ENCODE results near the gene ARL14.

Gene ARL14

DNA sequence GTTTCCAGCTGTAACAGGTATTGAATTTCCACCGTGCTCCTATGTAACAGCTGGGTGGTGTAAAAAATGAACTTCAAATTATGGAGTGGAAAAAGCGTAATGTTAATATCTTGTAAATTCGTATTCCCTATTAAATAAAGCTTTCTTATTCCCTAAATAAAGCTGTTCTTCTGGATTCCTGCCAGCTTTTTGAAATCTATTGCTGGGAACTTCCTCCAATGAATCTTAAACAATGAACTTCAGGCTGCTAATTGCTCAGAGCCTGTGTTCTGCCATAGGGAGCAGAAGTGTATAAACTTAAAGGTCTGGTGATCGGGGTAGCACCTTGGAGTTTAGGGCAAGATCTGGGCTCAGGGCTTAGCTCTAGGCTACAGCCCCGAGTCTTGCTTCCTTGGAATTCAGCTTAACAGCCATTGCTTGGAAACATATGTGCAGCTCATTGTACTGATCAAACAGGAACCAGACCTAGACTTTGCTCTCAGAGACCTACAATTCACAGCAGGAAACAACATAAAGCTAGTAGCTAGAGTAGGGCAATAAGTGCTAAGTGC is 1.4 kb downstream of the ARL14 start:
- TF ChIP-seq FOXP2 (optimal IDR thresholded peaks at IDR 0.05; ENCODE audit: borderline replicate concordance, extremely low read depth, extremely low read length, insufficient read depth) (no peak), TAF1 (IDR thresholded peaks at IDR 0.05; ENCODE audit: borderline replicate concordance, insufficient read depth, low read length) (no peak), POLR2AphosphoS5 (IDR thresholded peaks at IDR 0.05; ENCODE audit: low read depth, low read length) (no peak), SIN3A (IDR thresholded peaks at IDR 0.05; ENCODE audit: borderline replicate concordance, insufficient read depth, low read length) (no peak)
- TF ChIP-seq, protein P1, sequence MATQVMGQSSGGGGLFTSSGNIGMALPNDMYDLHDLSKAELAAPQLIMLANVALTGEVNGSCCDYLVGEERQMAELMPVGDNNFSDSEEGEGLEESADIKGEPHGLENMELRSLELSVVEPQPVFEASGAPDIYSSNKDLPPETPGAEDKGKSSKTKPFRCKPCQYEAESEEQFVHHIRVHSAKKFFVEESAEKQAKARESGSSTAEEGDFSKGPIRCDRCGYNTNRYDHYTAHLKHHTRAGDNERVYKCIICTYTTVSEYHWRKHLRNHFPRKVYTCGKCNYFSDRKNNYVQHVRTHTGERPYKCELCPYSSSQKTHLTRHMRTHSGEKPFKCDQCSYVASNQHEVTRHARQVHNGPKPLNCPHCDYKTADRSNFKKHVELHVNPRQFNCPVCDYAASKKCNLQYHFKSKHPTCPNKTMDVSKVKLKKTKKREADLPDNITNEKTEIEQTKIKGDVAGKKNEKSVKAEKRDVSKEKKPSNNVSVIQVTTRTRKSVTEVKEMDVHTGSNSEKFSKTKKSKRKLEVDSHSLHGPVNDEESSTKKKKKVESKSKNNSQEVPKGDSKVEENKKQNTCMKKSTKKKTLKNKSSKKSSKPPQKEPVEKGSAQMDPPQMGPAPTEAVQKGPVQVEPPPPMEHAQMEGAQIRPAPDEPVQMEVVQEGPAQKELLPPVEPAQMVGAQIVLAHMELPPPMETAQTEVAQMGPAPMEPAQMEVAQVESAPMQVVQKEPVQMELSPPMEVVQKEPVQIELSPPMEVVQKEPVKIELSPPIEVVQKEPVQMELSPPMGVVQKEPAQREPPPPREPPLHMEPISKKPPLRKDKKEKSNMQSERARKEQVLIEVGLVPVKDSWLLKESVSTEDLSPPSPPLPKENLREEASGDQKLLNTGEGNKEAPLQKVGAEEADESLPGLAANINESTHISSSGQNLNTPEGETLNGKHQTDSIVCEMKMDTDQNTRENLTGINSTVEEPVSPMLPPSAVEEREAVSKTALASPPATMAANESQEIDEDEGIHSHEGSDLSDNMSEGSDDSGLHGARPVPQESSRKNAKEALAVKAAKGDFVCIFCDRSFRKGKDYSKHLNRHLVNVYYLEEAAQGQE (IDR thresholded peaks at IDR 0.05; ENCODE audit: insufficient read depth in 1 of 2, low read depth in 2 of 2, low read length in 2 of 2), result no peak

DNA sequence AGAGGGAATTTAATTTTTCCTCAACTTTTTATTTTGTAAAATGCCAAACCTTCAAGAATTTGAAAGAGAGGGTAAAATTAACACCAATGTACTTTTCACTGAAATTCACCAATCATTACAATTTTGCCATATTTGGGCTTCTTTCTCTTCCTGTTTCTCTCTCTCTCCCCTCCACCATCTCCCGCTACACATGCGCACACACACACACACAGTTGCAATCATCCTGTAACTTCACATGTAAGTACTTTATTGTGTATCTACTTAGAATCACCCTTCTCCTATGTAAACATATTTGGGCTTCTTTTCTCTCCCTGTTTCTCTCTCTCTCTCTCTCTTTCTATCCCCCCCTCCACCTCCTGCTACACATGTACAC is 7.4 kb downstream of the ARL14 start:
- TF ChIP-seq POLR2AphosphoS5 (IDR thresholded peaks at IDR 0.05; ENCODE audit: low read depth, low read length), result no peak
- TF ChIP-seq, protein P1 (IDR thresholded peaks at IDR 0.05; ENCODE audit: insufficient read depth in 1 of 2, low read depth in 2 of 2, low read length in 2 of 2), result no peak
- no peak for TF ChIP-seq FOXP2 (optimal IDR thresholded peaks at IDR 0.05; ENCODE audit: borderline replicate concordance, extremely low read depth, extremely low read length, insufficient read depth)
- TF ChIP-seq TAF1 (IDR thresholded peaks at IDR 0.05; ENCODE audit: borderline replicate concordance, insufficient read depth, low read length), result no peak
- TF ChIP-seq SIN3A (IDR thresholded peaks at IDR 0.05; ENCODE audit: borderline replicate concordance, insufficient read depth, low read length), result no peak

DNA sequence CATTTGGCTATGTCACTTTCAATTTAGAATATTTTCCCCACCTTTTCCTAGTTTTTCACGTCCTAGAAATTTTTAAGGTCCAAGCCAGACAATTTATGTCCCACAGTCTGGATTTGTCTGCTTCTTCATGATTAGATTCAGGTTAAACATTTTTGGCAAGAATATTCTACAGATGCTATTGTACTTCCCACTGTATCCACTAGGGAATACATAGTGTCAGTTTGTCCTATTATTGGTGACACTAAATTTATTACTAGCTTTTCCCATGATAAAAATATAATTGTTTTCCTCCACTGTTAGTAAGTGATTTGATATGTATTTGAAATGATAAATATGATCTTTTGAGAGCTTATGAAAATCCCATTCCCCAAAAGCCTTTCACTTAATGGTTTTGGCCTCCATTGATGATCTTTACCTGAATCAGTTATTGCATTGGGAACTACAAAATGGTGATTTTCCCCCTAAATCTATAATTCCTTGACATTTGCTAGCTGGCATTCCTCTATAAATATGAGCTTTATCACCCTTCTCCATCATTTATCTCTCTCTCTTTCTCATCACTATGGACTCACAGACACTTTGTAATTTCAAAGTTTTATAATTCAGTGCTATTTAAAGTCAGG is 8.3 kb downstream of the ARL14 start:
- no peak for TF ChIP-seq FOXP2 (optimal IDR thresholded peaks at IDR 0.05; ENCODE audit: borderline replicate concordance, extremely low read depth, extremely low read length, insufficient read depth)
- TF ChIP-seq TAF1 (IDR thresholded peaks at IDR 0.05; ENCODE audit: borderline replicate concordance, insufficient read depth, low read length), result no peak
- no peak for TF ChIP-seq SIN3A (IDR thresholded peaks at IDR 0.05; ENCODE audit: borderline replicate concordance, insufficient read depth, low read length)
- no peak for TF ChIP-seq POLR2AphosphoS5 (IDR thresholded peaks at IDR 0.05; ENCODE audit: low read depth, low read length)
- TF ChIP-seq, protein P1 (IDR thresholded peaks at IDR 0.05; ENCODE audit: insufficient read depth in 1 of 2, low read depth in 2 of 2, low read length in 2 of 2), result no peak

DNA sequence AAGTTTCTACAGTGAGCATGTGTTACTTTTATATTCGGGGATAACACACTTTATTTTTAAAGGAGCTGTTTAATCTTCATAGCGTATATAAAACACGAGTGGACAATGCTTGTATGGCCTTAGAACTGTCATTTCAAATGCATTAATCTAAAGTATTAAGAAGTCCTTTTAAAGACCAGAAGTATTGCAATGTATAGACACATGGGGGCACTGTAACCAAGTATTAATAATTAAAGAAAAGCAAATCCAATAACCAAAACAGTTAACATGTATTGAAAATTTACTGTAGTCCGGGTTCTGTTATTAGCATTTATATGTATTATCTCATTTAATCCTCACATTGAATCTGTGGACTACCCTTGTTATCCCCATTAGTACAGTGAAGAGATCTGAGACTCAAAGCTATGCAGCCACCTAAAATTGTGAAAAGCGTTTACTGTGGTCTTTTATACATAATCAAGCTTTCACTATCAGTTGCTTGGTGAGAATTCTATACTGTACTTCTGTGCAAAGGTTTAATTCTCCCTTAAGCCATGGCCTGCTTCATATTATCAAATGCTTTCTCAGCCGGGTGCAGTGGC is 10.1 kb downstream of the ARL14 start:
- TF ChIP-seq SIN3A (IDR thresholded peaks at IDR 0.05; ENCODE audit: borderline replicate concordance, insufficient read depth, low read length) (no peak), POLR2AphosphoS5 (IDR thresholded peaks at IDR 0.05; ENCODE audit: low read depth, low read length) (no peak), FOXP2 (optimal IDR thresholded peaks at IDR 0.05; ENCODE audit: borderline replicate concordance, extremely low read depth, extremely low read length, insufficient read depth) (no peak), TAF1 (IDR thresholded peaks at IDR 0.05; ENCODE audit: borderline replicate concordance, insufficient read depth, low read length) (no peak)
- TF ChIP-seq, protein P1 (IDR thresholded peaks at IDR 0.05; ENCODE audit: insufficient read depth in 1 of 2, low read depth in 2 of 2, low read length in 2 of 2), result no peak
